Left renal cortex interstitium (tissue), 4 donors: Measurements from ENCODE around the gene RCHY1. TPM values are rescaled to one million over a fixed set of nuclear protein-coding genes. Genes with fewer than 3 reads are reported as not detected.

Experiments
- DNase-seq, 4 donors: peaks; one replicate each; pipeline ENCODE4 v3.0.0-alpha.2; 2013; ENCODE audit warnings: low read depth in 4 of 4, low spot score in 2 of 4, missing footprints in 1 of 4
- polyA plus RNA-seq, 4 donors: library from polyadenylated mRNA; unstranded; fragments of 120-200 nt; gene quantifications; one replicate each; pipeline ENCODE4 v1.2.1, GENCODE V29; 2013; ENCODE audit not compliant: insufficient read length in 4 of 4

RCHY1 gene
- polyA plus RNA-seq, 4 donors: 40.9 to 57.0 (median 49.2) TPM

DNA sequence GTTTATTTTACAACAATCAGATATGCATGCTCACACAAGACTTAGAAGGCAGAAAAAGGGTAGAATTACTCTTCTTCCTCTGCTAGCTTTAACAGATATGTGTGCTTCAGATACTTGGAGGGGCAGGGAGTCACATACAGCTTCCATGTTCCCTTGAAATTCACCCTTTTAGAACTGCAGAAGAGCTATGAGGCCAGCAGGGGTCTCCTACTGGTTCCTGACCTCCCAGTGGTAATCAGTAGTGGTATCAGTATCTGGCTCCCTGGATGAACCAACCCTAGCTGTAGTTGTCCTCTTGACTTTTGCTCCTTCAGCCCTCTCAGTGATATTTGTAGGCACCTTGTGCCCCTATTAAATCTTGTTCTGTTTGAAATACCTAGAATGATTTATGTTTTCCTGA lies 81.5 kb downstream of the RCHY1 start:
- no peak for DNase-seq

DNA sequence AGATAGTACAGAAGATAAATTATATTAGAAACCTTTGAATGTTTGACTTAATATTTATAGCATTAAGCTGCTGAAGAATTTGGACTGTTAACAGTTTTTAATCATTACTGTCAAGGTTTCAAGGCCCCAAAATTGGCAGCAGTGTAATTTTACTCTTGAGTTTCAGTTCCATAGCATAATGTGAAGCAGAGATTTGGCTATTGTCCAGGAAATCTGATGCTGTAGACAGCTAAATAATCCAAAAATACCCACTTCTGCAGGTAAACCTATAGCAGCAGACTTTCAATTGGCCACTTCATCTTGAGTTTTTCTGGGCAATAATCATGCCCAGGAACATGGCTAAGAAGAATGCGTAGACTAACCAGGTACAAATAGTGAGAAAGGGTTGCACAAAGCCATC lies 85.0 kb downstream of the RCHY1 start:
- DNase-seq: no peak

Other genes starting within 250 kb of the RCHY1 start
- gene THAP6, start 70 bp upstream of the RCHY1 start, polyA plus RNA-seq: 10 to 100 TPM; 16.2 to 34.2 (median 22.9) TPM
- gene ODAPH, start 41.7 kb upstream of the RCHY1 start, polyA plus RNA-seq: under 1 TPM in 2 of 4 donors, not detected in 2; 0.27 to 0.69 TPM
- gene CDKL2, start 116.1 kb upstream of the RCHY1 start, polyA plus RNA-seq: 10 to 100 TPM; 10.6 to 13.9 (median 11.8) TPM
- 100 to 1,000 TPM; 135 to 181 (median 153) TPM for gene G3BP2, start 159.0 kb upstream of the RCHY1 start, polyA plus RNA-seq
- gene USO1, start 210.2 kb upstream of the RCHY1 start, polyA plus RNA-seq: 10 to 100 TPM; 71.3 to 93.2 (median 81.3) TPM